ENCODE data around the gene GAL. TPM values are rescaled to one million over a fixed set of nuclear protein-coding genes. Genes with fewer than 3 reads are reported as not detected.
A peak's percentile ranks its signal among the peaks of the same experiment; 100 is the strongest.
"Not testable (repeated sequence)": the region's sequence is repeated elsewhere in the genome, so short reads cannot be mapped to it uniquely, and the experiment has no call there.

The GAL gene
- 1 to 10 TPM in 1 of 4 donors, under 1 TPM in 2, not detected in 1; 0.42 to 1.1 (median 0.44) TPM for polyA plus RNA-seq (ENCODE audit: insufficient read length in 4 of 4)

DNA sequence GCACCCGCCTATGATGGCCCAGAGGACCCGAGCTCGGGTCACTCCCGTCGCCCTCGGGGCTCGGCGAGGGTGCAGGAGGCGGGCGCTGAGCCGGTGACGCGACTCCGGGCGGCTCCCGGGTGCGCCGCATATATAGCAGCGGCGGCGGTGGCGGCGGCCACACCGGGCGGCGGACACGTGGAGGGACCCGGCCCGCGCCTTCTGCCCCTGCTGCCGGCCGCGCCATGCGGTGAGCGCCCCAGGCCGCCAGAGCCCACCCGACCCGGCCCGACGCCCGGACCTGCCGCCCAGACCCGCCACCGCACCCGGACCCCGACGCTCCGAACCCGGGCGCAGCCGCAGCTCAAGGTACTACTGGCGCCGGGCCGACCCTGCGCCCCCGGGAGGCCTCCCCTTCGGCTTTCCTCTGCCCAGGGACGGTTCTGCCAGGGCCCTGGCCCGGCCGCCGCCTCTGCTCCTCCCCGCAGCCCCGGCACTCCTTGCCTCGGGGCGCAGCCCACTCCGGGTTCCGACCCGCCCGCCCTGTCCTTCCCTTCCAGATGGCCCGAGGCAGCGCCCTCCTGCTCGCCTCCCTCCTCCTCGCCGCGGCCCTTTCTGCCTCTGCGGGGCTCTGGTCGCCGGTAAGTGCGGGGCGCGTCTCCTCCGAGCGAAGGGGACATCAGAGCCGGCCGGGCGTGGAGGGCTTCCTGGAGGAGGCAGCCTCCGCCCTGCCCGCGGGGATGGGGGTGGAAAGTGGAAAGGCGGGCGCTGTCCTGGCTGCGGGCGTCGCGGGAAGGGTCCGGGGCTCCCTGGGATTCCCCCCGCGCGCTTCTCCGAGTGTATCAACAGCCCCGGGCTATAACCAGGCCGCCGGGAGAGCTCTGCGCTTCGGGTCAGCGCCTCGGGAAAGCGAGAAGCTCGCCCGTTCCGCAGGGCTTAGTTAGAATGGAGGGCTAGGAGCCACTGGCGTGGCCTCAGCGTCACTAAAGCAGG, at the start of gene GAL:
Gene GAL, plus strand, starts transcription at position 160 of the 972 bp plus-strand sequence. Its CDS starts 380 bp downstream, at position 540.
- no peak for DNase-seq (ENCODE audit: low read depth in 4 of 4, low spot score in 3 of 4)

DNA sequence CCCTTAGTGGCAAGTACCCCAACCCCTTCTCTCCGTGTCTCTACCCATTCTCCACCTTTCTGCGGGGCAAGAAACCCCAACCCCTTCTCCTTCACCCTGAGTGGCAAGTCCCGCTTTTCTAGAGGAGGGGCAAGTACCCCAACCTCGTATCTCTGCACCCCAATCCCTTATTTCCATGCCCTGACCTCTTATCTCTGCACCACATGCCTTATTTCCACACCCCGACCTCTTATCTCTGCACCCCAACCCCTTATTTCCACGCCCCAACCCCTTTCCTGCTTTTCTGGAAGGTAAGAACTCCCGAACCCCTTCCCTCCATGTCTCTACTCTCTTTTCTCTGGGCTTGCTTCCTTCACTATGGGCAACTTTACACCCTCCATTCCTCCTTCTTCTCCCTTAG, 49.7 kb upstream of the GAL start:
- DNase-seq (ENCODE audit: low read depth in 4 of 4, low spot score in 3 of 4) = not testable (repeated sequence)

- DNase-seq (ENCODE audit: low read depth in 4 of 4, low spot score in 3 of 4) = not testable (repeated sequence)
Measured at GRCh38 chr11:68635172-68635571, 49.2 kb upstream of the GAL start.

GRCh38 chr11:68635883-68636282, 48.5 kb upstream of the GAL start:
- DNase-seq (ENCODE audit: low read depth in 4 of 4, low spot score in 3 of 4) = not testable (repeated sequence)

DNA sequence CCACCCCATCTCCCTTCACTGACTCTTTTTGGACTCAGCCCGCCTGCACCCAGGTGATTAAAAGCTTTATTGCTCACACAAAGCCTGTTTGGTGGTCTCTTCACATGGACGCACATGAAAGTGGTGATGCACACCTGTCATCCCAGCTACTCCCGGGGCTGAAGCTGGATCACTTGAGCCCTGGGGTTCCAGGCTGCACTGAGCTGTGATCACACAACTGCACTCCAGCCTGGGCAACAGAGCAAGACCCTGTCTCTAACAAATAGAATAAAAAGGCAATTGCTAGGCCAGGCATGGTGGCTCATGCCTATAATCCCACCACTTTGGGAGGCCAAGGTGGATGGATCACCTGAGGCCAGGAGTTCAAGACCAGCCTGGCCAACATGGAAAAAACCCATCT, 45.0 kb upstream of the GAL start:
- DNase-seq (ENCODE audit: low read depth in 4 of 4, low spot score in 3 of 4) = not testable (repeated sequence)

- DNase-seq (ENCODE audit: low read depth in 4 of 4, low spot score in 3 of 4) = no peak
Measured at GRCh38 chr11:68641880-68642279, 42.5 kb upstream of the GAL start.

GRCh38 chr11:68643585-68643984, 40.8 kb upstream of the GAL start:
- peak in 1 of 4 donors; percentile 26 for DNase-seq (ENCODE audit: low read depth in 4 of 4, low spot score in 3 of 4)

DNA sequence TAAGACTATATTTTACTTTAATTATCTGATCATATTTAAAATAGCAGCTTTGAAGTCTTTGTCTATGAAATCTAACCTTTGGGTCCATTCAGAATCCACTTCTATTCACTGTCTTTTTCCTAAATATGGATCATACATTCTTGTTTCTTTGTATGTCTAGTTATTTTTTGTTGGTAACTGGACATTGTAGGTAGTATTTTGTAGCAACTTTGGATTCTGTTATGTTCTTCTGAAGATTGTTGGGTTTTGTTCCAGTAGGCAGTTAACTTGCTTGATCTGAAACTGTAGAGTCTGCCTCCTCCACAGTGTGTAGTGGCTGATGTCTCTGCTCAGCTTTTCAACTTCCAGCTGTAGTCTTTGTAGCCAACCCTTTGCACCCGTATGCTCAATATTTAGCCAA, 37.5 kb upstream of the GAL start:
- DNase-seq (ENCODE audit: low read depth in 4 of 4, low spot score in 3 of 4) = no peak

GRCh38 chr11:68649851-68650555, 34.3 kb upstream of the GAL start:
- DNase-seq (ENCODE audit: low read depth in 4 of 4, low spot score in 3 of 4) = no peak

GRCh38 chr11:68650801-68651200, 33.5 kb upstream of the GAL start:
- no peak for DNase-seq (ENCODE audit: low read depth in 4 of 4, low spot score in 3 of 4)

DNA sequence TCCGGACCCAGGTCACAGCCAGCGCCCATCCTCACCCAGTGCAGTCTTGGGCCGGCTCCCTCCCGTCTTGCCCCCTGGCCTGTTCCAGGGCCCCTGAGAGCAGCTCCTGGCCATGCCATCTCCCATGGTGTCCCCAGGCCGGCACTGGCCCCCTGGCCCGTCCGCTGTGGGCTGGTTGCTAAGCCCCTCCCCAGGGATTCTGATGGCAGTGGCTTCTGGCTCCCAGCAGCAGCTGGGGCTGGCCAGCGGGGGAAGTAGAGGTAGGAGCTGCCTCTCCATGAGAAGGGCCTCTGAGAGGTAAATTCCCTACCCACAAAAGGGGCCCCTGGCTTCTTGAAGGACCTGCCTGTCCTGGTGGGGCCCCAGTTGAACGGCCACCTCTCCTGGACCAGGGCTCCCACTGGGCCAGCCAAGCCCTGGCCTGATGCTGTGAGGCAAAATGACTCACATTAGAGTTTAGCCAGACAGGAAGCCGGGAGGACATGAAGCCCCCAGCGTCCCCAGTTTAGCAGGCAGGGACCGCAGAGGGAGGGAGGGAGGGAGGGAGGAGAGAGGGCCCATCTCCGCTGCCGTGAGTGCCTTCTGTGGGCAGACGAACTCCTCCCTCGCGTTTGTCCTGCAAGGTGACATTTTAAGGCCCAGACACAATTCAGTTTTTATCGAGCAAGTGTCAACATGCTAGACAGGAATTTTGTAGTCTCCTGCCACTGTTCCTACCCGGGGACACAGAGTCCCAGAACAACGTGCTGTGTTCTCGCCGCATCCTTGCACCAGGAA, 32.9 kb upstream of the GAL start:
- no peak for DNase-seq (ENCODE audit: low read depth in 4 of 4, low spot score in 3 of 4)

DNA sequence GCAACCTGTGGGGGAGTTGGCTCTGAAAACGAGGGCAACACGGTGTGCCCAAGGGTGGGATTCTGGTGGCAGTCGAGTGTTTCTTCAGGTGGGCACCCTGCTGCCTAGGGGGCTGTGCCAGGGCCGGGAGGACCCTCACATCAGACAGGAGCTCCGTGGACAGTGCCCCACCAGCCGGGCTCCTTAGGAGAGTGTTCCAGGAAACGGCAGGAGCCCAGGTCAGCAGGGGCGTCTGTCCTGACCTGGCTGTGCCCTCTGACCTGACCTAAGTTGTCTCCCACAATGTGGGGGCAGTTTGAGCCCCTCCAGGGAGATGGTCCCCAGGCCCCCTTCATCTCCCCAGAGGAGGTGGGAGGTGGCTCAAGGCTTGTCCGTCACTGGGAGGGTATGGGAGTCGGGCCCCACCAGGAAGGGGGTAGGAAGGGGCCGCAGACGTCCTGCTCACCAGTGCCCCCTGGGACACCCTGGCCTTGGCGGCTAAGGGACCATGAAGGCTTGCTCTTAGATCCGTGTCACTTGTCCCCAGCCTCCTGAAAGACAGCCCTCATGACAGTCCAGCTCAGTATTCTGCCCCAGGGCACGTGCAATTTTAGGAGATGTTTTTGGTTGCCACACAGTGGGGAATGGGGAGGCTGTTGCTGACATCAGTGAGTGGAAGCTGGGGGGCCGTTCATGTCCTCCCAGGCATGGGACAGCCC, 32.2 kb upstream of the GAL start:
- DNase-seq (ENCODE audit: low read depth in 4 of 4, low spot score in 3 of 4) = no peak

DNA sequence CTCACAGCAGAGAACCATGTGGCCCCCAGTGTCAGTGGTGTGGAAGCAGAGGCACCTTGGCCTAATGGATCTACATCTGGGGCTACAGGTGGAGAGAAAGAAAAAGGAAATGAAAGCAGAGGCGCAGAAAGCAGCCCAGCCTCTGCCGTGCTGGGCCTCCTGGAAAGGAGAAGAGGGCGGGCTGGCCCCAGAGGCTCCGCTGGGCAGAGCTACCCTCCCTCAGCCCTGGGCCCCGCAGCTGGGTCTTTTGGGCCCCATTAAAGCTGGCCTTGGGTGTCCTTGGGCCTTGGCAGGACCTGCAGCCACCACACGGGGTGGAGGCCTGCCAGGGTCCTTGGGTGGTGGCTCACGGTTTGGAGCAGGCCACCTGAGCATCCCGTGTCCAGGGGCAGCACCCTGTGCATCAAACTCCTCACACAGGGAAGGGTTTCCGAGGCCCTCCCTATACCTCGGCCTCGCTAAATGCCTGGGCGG, 31.6 kb upstream of the GAL start:
- no peak for DNase-seq (ENCODE audit: low read depth in 4 of 4, low spot score in 3 of 4)

GRCh38 chr11:68653486-68654430, 30.6 kb upstream of the GAL start:
- no peak for DNase-seq (ENCODE audit: low read depth in 4 of 4, low spot score in 3 of 4)

DNA sequence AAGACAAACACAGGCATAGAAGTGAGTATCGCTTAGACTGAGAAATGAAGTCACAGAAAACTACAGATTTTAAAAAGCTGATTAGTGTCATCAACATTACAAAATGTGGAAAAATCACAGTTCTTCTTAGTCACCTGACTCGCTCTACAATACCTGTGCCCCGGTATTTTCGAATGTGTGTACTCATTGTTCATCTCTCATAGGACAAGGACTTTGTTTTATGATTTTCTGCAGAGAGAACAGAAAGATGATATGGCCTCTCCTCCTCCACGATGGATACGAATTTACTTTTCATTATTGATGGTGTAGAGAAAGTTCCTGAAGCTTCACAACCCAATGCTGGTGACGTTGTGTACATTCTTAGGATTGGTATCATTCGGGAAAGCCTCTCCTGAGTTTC, 29.4 kb upstream of the GAL start:
- no peak for DNase-seq (ENCODE audit: low read depth in 4 of 4, low spot score in 3 of 4)

DNA sequence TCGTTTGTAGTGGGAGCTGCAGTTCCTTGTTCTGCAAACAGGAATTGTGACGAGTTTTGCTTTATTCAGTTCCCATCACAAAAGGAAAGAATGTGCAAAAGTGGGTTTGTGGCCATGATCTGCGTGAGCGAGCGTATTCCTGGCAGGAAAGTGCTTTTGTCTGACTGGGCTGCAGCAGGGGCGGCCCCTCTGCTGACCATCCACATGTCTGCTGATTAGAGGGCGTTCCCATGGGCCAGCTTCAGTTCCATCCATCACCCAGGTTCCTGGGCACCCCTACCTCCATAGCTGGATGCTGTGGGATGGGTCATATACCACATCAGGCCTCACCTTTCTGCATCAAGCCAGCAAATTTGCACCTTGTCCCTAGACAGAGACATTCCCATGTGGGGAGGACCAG, 28.9 kb upstream of the GAL start:
- DNase-seq (ENCODE audit: low read depth in 4 of 4, low spot score in 3 of 4) = no peak

DNA sequence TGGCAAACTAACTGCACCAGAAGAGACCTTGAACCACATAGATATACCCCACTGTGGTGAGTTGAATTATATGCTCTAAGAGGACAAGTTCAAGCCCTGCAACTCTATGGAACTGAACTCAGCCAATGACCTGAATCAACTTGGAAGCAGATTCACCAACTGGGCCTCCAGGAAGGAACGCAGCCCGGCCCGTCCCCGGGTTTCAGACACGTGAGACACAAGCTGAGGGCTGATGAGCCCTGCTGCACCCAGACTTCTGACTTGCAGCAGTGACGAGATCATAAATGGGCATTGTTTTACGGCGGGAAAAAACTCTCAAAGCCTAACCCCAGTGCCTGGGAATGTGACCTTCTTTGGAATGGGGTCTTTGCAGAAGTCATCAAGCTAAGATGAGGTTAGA, 28.5 kb upstream of the GAL start:
- DNase-seq (ENCODE audit: low read depth in 4 of 4, low spot score in 3 of 4) = no peak

DNA sequence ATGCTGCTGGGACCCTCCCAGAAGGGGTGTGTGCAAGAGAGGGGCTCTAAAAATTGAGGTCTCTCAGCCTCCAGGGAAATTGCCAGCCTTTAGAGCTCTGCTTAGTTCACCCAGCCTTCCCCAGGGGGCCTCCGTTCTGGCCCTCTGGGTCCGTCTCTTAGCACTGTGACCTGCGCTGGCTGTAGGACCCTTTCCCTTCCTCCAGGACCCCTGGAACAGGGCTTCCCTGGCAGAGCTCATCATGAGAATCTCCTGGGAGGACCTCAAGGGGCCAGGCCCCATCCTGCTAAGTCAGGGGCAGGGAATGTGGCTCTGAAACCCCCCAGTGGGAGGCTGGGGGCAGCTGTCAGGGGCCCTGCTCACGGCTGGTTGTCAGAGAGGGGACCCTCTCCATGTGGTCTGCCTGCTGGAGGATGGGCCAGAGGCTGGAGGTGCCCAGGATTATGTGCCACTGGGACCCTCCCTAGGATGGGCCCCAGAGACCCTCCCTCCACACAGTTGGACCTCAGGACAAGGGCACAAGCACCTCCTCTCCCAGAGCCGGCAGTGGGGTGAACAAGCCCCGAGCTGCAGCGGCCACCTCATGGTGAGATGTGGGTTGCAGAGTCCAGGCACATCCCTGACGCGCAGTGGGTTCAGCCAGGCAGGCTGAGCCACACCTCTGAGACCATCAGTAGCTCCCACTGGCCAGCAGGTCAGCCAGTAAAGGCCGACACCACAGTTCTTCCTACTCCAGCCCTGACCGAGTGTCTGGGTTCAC, 27.1 kb upstream of the GAL start:
- no peak for DNase-seq (ENCODE audit: low read depth in 4 of 4, low spot score in 3 of 4)

All from right renal pelvis (tissue), 4 donors.